Thyroid gland (tissue), 4 donors: ENCODE measurements around the gene TMEM271.

Experiments used
- CTCF ChIP-seq, 6 experiments: fragments of 200-600 bp in 3 of 6; fragments of 450-650 bp in 3 of 6; sonication (generic) in 3 of 6; IDR thresholded peaks; one replicate each; pipeline ENCODE4 v1.5.1; 2016 to 2019; ENCODE audit warnings: antibody characterized with exemption in 6 of 6, mild to moderate bottlenecking in 2 of 6, inconsistent platforms in 1 of 6, moderate library complexity in 1 of 6
- POLR2A ChIP-seq, 2 donors: fragments of 450-650 bp; IDR thresholded peaks; one replicate each; pipeline ENCODE4 v1.6.1; 2017; ENCODE audit warnings: antibody characterized with exemption in 2 of 2, mild to moderate bottlenecking in 2 of 2, moderate library complexity in 1 of 2

- TF ChIP-seq CTCF (IDR thresholded peaks at IDR 0.05) (no peak), POLR2A (IDR thresholded peaks at IDR 0.05) (no peak)
Observed at GRCh38 chr4:568962-569361, 7.1 kb downstream of the TMEM271 start.
